GM23338 (cell line): ENCODE data around the gene MYOM1.

ENCODE experiments used
- POLR2AphosphoS5 ChIP-seq: IDR thresholded peaks from 2 replicates; pipeline ENCODE4 v1.6.1; 2016; ENCODE audit warnings: antibody characterized with exemption, low read depth
- REST ChIP-seq: IDR thresholded peaks from one replicate; pipeline ENCODE4 v1.6.1; 2018; ENCODE audit warnings: antibody characterized with exemption; ENCODE audit not compliant: unreplicated experiment

DNA sequence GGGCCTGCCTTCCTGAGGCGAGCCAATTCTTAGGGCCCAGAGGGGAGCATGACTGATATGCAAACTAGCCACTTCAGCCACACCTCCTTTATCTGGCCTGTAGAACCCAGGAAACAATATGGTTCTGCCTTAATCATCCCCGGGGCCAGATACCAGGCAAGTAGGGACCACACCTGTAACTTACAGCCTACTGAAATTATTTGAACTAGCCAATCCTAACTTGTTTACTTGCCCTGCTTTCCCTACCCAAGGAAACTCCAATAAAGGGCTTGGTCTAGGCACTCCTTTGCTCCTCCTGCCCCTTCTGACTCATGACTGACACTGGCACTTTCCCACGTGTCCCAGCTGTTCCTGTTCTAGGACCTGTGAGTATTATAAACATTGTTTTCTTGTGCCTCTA, 57.6 kb downstream of the MYOM1 start:
- TF ChIP-seq REST (no peak), POLR2AphosphoS5 (no peak)
